HK-2 (cell line): Measurements from ENCODE around the gene ZNF630.
"Not testable (repeated sequence)": the region's sequence is repeated elsewhere in the genome, so short reads cannot be mapped to it uniquely, and the experiment has no call there.

Experiments
- DNase-seq: peaks from one replicate; pipeline ENCODE4 v3.0.0-alpha.2; 2018; ENCODE audit not compliant: unreplicated experiment

Gene ZNF630

DNA sequence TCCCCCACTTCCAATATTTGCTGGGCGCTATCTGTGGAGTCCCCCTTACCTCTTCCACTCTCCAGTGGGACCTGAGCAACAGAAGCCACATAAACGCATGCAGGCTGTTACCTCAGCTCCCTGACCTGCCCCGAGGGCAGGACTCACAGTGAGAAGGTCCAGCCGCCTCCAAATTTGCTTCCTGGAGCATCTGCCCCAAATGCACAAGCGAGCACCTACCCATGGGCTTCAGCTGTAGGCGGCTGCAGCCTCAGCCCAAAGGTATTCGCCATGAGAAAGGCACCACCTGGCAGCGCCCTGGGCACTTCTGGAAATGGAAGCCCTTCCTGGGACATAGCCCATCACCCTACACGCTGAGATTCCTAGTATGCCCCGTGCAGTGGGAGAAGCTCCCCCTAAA is 41.2 kb downstream of the ZNF630 start:
- DNase-seq: no peak

DNA sequence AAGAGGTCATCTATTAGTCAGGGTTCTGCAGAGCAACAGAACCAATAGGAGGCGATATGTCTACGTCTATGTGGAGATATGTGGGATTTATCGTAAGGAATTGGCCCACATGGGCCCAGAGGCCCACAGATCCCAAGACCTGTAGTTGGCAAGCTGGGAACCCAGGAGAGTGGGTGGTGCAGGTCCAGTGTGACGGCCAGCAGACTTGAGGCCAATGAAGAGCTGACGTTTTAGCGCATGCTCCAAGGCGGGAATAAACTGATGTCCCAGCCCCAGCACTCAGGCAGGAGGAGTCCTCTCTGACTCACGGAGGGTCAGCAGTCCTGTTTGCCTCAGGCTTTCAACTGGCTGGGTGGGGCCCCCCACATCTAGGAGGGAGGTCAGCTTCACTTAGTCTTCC is 43.3 kb downstream of the ZNF630 start:
- DNase-seq: no peak

DNA sequence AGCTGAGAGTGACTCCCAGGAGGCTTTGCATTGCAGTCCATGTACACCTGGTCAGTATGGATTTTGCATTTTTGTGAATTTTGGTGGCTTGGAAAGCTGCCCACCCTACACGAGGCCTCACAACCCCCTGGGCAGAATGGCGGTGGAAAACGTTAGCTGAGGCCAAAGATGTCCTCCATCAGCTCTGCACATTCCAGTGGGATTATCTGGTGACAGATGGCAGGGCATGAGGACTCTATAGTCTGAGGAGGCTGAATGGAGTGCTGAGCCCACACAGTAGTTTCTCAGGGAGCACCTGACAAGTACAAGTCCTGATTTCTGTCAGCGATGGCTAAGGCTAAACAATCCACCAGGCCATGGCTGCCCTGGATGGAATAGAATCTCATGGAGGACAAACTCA is 43.9 kb downstream of the ZNF630 start:
- DNase-seq: not testable (repeated sequence)

DNA sequence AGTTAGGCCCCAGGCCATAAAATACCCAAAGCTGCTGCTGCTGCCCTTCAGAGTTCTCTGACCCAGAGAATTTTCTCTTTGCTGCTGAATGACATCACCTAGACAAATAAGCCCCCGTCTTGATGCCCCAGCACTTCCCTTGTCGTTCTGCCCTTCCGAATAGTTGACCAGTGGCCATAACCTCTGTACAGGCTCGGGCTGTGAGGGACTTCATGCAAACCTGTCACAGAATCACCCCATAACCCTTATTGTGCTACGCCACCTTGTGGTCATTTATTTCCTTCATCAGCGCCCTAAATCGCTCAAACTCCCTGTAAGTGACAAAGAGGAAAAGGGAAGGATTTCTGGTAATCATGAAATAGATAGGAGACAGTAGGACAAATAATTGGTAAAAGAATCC is 45.9 kb downstream of the ZNF630 start:
- peak; percentile 33 for DNase-seq

DNA sequence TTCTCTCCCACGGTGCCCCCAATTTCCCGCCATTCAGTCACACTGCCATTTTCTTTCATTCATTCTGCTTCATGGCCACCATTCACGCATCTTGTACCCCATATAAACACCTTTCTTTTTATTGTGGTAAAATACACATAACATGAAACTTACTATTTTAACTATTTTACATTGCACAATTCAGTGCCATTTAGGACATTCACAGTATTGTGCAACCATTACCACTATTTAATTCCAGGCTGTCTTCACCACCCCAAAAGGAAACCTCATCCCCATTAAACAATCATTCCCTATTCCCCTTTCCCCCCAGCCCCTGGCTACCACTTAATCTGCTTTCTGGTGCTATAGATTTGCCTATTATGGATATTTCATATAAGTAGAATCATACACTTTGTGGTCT is 48.7 kb downstream of the ZNF630 start:
- no peak for DNase-seq

DNA sequence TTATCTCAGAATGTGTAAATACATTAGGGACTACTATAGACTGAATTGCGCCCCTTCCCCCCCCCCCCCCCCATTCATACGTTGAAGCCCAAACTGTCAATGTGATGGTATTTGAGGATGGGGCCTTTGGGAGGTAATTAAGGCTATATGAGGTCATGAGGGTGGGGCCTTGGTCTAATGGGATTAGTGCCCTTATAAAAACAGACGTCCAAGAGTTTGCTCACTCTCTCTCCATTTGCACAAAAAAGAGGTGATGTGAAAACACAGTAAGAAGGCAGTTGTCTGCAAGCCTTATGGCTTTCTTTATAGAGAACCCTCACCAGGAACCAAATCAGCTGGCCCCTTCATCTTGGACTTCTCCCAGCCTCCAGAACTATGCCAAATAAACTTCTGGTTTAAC is 49.3 kb downstream of the ZNF630 start:
- DNase-seq: no peak

DNA sequence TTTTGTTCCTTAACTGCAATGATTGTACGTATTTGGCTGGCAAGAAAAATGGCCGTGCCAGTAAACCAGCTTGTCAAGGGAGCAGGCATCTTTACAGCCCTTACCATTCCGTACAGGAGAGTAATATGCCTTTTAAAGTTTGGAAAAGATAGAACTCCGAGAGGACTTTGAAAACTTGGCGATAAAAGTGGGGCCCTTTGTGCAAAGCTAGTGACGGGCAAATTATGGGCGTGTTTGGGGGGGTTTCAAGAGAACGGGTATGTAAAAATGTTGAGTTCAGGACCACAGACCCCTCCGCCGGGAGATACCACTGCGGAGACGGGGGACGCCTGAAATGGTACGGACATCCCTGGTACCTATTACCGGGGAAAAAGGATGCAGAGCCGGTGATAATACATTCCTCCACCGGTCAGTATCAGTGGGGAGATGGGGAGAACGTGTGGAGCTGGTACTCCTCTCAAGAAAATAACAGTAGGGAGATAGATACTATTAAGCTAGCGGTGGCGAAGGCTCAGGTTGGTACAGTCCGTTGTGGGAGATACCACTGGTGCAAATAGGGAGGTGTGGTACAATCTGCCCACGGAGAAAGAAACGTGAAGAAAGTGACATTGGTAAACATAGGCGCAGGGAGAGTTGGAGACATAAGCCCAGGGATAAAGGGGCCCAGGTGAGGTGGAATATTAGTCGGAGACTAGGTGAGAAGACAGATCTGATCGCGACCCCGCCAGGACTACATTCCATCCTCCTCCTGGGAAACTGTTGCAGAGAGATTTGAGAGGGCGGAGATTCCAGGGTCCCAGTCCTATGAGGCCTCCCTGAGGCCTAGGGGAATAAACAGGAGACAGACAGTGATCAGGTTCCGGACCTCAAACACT is 50.2 kb downstream of the ZNF630 start:
- DNase-seq: peak; percentile 77

DNA sequence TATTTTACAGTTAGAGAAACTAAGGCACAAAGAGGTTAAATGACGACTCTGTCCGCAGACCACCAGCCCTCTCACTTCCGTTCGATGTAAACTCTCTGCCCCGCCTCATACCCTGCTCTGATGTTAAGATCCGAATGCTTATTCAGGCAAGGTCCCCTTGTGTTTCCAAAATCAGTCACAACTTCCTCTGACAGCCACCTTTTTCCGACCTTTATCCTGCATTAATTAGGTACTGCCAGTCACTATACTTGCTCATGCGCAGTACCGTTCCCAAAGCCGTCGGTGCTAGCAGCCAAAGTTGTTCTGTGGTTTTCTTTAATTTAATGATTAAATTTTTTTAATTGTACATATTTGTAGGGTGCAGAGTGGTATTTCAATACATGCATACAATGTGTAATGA is 51.0 kb downstream of the ZNF630 start:
- not testable (repeated sequence) for DNase-seq

DNA sequence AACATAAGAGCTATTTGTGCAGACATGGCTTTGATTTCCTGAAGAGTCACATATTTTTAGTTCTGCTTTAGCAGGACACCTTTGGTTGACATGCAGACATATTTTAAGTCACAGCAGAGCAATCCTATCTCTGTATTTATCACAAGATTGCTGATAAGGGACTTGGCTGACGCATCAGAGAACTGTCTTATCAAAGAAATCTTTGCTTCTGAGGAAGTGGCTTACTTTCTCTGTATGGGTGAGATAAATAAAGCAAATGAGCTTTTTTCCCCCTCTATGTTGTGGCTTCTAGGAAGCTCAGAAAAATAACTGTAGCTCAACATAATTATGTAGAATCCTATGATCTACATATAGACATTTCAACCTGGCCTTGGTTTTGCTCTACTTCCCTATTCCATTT is 51.5 kb downstream of the ZNF630 start:
- not testable (repeated sequence) for DNase-seq

DNA sequence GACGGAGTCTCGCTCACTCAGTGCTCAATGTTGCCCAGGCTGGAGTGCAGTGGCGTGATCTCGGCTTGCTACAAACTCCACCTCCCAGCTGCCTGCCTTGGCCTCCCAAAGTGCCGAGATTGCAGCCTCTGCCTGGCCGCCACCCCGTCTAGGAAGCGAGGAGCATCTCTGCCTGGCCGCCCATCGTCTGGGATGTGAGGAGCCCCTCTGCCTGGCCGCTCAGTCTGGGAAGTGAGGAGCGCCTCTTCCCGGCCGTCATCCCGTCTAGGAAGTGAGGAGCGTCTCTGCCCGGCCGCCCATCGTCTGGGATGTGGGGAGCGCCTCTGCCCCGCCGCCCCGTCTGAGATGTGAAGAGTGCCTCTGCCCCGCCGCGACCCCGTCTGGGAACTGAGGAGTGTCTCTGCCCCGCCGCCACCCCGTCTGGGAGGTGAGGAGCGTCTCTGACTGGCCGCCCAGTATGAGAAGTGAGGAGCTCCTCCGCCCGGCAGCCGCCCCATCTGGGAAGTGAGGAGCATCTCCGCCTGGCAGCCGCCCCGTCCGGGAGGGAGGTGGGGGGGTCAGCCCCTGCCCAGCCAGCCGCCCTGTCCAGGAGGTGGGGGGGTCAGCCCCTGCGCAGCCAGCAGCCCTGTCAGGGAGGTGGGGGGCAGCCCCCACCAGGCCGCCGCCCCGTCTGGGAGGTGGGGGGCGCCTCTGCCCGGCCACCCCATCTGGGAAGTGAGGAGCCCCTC is 54.7 kb downstream of the ZNF630 start:
- not testable (repeated sequence) for DNase-seq

DNA sequence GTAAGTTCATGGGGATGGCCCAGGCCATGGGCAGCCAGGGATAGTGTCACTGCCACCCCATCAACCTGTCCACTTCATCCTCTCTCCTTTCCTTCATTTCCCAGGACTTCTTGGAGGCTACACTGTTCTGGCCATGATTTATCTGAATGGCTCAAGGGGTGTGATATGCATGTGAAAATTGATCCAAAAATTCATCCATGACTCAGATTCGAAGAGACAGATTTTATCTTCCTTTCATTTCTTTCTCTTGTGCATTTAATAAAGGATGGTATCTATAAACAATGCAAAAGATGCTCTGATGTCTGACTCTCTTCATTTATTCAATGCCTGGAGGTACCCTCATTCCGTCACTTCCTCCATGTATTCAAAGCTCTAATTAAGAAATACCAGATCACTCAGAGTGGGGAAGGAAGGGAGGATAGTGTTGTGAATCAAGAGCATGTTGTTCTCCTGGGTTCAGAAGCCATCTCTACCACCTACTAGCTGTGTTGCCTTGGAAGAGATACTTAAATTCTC is 61.9 kb downstream of the ZNF630 start:
- DNase-seq: not testable (repeated sequence)
